Stimulated activated CD8-positive, alpha-beta memory T cell treated with anti-CD3 and anti-CD28 coated beads, Interleukin-4, amount 100 ng/mL, for 4 hours (primary cell): ENCODE results near the gene RUSC1.
"Not testable (repeated sequence)": the region's sequence is repeated elsewhere in the genome, so short reads cannot be mapped to it uniquely, and the experiment has no call there.

ENCODE experiments used
- DNase-seq, 2 donors: peaks; one replicate each; pipeline ENCODE4 v3.0.0-alpha.2; 2020; ENCODE audit warnings: low read depth in 2 of 2, low spot score in 1 of 2

Gene RUSC1

DNA sequence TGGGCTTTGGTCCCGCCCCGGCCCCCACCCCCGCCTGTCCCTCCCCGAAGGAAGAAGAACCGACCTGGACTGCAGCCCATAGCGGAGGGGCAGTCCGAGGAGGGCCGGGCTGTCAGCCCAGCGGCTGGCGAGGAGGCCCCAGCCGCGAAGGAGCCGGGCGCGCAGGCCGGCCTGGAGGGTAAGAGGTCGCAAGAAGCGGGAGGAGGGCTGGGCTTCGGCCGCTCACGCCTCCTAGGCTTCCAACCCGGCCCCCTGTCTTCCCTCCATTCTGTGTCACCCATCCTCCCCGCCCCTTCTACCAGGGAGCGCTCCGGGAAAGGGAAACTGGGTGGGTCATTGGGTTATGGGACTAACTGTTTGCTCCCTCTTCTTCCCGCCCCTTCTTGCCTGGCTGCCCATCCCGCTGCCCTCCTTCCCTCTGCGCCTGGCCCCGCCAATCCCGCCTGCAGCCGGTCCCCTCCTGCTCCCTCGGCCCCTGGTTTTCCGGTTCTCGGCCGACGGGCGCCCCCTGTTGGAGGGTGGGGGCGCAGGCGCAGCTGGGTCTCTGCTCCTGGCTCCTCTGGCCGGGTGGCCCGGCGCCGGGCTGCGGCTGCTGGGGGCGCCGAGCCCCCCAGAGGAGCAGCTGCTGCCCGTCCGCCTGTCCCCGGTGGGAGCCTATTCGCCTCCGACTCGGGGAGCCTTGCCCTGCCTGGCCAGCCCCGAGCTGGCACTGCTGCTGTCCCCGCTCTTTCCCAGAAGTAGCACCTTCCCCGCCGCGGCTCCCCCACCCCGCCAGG, 2.4 kb downstream of the RUSC1 start:
- DNase-seq: peak; percentile 64 to 72

DNA sequence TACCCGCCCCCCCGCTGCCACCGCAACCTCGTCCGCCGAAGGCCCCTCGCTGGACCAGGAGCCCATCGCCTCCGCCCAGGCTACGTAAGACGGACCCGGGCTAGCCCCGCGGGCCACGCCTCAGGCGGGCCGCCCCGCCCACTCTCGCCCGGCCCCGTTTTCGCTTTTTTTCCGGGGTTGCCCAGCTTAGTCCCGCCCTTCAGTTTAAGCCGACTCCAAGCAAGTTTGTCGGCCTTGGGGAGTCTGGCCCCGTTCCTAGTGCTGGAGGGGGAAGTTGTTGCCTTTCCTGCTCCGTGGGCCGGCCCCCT, 3.0 kb downstream of the RUSC1 start:
- DNase-seq: peak; percentile 50 to 68

DNA sequence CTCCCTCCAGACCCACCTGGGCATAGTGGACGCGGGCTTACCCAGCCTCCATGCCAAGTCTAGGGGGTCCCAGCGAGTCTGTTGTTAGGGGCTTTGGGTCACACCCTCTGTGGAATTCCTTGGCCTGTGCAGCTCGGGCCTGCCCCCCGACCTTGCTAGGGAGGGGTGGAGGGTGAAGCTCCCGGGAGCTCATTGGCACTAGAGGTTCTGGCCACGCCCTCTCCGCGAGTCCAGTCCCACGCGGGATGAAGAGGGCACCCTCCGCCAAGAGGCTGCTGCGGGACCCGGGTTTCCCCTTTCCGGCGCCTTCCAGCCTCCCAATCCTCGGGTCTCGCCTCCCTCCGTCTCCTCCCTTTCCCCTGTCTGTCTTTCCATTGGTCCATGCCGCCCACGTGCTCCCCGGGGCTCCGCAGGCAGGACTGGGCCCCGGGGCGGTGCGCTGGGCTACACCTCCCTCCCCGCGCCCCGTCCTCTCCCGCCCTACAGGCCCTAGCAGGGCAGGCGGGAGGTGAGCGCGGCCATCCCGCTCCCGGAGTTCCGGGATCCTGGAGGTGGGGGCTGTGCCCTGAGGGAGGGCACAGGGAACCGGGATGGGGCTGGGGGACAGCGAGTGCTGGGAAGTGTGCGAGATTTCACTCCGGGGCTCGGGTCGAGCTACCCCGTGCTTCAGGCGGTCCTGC, 3.5 kb downstream of the RUSC1 start:
- DNase-seq: peak; percentile 56 to 70

DNA sequence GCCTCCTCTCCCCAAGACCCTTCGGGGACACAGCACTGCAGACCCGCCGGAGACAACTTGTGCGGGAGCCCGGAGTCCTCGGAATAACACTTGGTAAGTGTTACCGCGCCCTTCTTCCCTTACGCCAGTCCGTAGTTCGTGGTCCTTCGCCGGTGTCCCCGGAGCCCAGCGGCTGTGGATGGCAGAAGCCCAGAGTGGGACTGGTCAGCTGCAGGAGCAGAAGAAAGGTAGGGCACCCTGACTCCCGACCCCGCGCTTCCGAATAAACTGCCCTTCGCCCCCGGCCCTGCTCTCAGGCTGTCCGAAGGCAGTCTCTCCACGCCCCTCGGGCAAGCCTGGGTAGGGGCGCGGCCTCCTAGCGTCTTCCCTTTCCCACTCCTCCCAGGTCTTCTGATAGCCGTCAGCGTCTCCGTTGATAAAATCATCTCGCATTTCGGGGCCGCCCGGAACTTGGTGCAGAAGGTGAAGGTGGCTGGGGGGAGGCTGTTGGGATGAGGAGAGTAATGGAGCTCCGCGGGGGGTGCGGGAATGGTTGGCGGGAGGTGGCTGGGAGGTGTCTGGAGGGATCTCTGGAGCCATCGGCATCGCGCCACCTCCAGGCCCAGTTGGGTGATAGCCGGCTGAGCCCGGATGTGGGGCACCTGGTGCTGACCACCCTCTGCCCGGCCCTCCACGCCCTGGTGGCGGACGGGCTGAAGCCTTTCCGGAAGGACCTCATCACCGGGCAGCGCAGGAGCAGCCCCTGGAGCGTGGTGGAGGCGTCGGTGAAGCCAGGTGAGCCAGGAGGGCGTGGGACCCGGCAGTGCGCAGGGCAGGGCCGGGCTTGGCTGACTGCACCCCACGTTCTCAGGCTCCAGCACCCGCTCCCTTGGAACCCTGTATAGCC, 4.3 kb downstream of the RUSC1 start:
- DNase-seq: no peak

DNA sequence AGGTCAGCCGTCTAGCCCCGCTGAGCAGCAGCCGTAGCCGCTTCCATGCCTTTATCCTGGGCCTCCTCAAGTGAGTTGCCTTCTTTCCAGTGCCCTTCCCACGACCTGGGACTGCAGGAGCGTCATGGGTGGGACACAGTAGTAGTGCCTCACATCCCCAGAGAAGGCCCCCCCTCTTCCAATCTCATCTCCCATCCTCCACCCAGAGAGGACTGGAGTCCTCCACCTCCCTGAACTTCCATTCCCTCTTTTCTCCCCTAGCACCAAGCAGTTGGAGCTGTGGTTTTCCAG, 4.9 kb downstream of the RUSC1 start:
- DNase-seq: no peak

DNA sequence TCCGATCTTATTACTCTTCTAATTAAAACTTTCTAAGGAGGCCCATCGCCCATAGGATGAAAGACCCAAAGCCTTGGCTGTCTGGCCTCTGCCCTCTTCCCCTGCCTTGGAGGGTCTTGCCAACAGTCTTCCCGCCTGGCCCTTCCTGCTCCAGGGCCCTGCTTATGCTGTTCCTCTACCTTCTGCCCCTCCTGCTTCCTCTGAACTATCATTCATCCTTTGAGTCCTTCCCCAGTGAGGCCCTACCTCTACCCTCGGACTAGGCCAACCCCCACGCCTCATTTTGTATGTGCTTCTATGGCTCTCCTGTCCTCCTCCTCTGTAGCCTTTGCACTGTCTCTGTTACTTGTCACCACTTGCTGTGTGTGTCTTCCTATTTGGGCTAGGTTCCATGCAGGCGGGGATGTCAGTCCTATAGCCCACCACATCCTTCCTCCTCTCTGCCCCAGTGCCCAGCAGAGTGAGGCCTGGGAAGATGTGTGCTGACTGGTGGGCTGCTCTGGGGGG, 5.4 kb downstream of the RUSC1 start:
- DNase-seq: no peak

DNA sequence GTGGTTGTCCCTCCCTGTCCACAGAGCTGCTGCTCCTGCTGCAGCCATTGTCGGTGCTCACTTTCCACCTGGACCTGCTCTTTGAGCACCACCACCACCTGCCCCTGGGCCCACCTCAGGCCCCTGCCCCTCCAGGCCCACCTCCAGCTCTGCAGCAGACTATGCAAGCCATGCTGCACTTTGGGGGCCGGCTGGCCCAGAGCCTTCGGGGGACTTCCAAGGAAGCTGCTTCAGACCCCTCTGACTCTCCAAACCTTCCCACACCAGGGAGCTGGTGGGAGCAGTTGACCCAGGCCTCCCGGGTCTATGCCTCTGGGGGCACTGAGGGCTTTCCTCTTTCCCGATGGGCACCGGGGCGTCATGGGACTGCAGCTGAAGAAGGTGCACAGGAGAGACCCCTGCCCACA, 5.9 kb downstream of the RUSC1 start:
- no peak for DNase-seq

DNA sequence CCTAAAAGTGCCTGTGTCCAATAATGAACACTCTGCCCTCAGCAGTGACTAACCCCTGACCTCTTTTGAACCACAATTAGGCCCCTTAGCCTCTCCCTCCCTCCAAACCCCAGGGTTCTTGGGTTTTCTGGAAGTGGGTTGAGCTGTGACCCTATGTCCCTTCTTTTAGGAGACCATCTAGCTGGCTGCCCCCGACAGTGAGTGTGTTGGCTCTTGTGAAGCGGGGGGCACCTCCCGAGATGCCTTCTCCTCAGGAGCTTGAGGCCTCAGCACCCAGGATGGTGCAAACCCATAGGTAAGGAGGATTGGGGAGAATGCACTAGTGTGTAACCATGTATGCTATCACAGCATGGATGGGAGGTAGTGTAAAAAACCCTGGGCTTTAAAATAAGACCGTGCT, 7.3 kb downstream of the RUSC1 start:
- no peak for DNase-seq

DNA sequence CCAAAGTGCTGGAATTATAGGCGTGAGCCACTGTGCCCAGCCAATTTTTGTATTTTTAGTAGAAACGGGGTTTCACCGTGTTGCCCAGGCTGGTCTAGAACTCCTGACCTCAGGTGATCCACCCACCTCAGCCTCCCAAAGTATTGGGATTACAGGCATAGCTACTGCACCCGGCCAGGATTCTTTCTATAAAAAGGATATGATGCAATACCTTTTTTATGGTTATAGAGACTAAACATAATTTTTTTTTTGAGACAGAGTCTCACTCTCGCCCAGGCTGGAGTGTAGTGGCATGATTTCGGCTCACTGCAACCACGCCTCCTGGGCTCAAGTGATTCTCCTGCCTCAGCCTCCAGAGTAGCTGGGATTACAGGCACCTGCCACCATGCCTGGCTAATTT, 8.2 kb downstream of the RUSC1 start:
- not testable (repeated sequence) for DNase-seq

DNA sequence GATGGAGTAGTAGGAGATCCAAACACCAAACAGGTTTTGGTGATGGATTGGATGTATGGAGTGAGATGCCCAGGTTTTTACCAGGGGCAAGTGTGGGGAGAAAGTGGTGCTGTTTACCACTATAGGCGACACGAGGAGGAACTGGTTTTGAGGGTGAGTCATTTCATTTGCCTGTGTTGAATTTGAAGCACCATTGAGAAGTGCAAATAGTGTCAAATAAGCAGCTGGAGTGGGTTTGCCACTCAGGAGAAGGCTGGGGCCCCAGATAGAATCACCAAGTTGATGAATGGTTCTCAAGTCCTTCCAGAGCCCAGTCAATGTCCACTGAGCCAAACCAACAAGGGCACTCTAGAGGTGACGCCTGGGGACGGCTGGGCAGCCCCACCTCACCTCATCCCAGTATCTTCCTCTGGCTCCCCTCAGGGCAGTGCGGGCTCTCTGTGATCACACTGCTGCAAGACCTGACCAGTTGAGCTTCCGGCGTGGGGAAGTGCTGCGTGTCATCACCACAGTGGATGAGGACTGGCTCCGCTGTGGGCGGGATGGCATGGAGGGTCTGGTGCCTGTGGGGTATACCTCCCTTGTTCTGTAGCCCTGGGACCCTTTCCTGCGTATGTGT, 9.4 kb downstream of the RUSC1 start:
- DNase-seq: no peak

DNA sequence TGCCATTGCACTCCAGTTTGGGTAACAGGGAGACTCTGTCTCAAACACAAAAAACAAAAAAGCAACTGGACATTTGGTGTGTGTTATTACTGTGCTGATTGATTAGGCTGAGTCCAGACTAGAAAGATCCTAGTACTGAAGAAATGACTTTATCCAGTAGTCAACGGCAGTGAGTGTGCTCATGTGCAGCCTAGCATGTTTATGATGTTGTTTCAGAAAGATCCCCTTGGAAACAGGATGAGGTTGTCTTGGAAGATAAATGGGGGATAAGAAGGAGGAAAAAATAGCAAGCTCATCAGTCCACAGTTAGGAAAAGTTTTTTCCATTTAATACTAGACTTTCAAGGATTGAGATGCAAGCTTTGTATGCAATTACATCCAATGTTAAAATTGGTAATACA, 14.3 kb downstream of the RUSC1 start:
- no peak for DNase-seq

DNA sequence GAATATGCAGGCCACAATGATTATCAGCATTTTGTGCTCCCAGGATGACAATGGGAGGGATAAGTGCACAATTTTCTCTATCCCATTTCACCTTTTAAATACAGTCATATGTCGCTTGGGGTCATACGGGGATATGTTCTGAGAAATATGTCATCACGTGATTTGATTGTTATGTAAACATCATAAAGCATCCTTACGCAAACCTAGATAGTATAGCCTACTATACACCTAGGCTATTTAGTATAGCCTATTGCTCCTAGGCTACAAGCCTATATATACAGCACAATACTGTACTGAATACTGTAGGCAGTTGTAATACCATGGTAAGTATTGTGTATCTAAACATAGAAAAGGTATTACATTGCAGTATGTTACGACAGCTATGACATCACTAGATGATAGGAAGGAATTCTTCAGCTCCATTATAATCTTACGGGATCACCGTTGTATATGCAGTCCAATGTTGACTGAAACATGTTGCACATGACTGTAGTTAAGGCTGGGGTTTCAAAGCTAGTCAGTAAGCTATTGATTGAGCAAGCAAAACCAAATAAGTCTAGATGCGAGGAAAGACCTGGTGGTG, 18.9 kb downstream of the RUSC1 start:
- no peak for DNase-seq

DNA sequence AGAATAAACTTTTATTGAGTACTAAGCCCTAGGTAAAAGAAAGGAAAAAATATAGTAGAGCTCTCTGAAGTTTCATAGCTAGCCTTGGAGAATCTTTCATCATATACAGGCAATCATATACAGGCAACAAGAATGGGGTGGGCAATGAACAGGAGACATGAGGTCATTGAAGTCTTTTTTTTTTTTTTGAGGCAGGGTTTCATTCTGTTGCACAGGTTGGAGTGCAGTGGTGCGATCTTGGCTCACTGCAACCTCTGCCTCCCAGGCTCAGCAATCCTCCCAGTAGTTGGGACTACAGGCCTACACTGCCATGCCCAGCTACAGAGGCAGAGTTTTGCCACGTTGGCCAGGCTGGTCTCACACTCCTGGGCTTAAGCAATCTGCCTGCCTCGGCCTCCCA, 22.1 kb downstream of the RUSC1 start:
- no peak for DNase-seq

DNA sequence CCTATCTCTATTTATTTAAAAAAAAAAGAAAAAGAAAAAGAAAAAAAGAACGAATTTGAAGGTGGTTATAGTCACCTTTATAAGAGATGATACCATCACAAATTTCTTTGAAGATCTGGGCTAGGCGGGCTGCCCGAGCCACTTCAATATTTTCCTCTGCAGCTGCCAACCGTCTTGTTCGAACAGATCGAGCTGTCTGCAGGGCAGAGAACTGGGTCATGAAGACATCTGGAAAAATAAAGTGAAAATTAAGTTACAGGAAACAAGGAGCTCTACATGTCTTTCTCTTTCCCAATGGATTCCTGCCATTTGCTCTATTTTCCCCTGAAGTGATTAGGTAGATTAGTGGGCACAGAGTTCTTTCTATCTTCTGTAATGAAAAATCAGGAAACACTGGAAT, 31.9 kb downstream of the RUSC1 start:
- DNase-seq: no peak

DNA sequence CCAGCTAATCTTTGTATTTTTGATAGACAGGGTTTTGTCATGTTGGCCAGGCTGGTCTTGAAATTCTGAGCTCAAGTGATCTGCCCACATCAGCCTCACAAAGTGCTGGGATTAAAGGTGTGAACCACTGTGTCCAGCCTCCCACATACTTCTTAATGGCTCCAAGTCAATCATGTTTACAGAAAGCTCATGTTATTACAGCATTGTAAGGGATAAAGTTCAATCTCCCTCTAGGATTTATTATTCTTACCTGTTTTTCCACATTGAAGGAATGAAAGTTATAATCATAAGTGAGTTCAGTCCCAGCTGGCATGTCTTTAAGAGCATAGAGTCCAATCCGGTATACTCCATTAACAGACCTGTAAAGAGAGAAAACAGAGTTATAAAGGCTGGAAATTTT, 39.4 kb downstream of the RUSC1 start:
- no peak for DNase-seq

DNA sequence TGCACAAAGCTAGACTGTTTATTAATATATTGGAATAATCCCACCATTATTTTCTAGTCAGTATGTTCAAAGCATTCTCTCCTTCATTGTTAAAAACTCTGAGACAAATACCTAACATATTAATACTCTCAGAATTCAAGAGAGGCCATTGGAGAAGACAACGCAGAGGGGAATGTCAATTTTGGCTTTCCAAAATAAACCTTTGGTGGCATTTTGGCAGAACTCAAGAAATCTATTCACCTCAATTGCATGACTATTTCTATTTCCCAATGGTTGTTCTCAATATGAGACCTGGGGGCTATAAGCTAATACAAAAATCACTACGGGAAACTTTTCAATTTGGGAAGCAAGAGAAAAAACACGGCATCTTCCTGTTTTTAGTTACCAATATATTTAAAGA, 58.5 kb downstream of the RUSC1 start:
- no peak for DNase-seq

DNA sequence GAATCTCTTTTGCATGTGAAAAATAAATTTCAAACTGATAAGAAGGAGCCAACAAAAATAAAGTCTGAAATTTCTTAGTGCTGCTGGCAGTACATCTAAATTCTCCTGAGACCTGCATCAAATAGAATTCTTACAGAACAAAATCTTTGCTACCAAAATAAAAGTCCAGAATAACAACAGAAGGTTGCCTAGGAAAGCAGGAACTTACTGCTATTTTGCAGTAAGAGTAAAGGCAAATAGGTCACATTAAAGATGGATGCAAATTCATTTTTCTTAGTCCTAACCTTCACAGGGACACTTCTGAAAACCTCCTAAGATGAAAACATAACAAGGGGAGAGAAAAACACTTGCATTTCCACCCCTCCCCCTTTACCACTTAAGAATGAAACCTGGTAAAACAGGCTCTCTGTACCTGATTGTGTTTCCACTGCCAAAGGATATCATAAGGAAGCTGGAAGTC, 59.0 kb downstream of the RUSC1 start:
- no peak for DNase-seq
